HG03558 (cell line): ENCODE measurements around the gene SPOCK3.

Source experiments
- ATAC-seq: cut with Tn5 transposase; IDR thresholded peaks from one replicate; pipeline ENCODE4 v1.9.1; 2021; ENCODE audit warnings: moderate number of reproducible peaks; ENCODE audit not compliant: unreplicated experiment; ENCODE audit errors: extremely low read depth

The SPOCK3 gene

GRCh38 chr4:167177925-167178324 lies 56.4 kb downstream of the SPOCK3 start:
- ATAC-seq: no peak

- ATAC-seq: no peak
Observed at GRCh38 chr4:167176723-167177367, 57.4 kb downstream of the SPOCK3 start.

DNA sequence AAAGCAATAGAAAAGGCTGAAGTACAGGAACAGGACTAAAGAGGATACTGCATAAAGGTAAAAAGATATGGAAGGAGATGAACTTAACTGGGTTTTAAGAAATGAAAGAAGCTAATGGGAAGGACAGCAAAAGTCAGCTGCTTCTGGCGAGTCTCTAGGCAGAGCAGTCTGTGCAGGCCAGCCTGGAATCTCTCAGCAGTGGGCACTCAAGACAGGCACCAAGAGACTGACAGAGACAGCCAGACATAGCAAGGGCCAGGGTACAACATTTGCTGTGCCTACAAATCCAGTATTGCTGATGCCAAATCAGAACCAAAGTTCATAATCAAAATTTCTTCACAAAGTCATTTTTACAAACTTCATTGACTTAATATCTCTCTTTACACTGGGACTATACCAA lies 62.4 kb downstream of the SPOCK3 start:
- ATAC-seq: no peak

DNA sequence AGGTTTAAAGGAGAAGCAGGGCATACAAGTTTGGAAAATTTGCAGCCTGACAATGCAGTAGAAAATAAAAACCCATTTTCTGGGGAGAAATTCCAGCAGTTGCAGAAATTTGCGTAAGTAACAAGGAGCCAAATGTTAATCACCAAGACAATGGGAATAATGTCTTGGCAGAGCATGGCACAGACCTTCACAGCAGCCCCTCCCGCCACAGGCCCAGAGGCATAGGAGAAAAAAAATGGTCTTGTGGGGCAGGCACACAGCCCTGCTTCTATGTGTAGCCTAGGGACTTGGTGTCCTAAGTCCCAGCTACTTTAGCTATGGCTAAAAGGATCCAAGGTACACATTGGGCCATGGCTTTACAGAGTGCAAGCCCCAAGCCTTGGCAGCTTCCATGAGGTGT lies 65.7 kb downstream of the SPOCK3 start:
- no peak for ATAC-seq

DNA sequence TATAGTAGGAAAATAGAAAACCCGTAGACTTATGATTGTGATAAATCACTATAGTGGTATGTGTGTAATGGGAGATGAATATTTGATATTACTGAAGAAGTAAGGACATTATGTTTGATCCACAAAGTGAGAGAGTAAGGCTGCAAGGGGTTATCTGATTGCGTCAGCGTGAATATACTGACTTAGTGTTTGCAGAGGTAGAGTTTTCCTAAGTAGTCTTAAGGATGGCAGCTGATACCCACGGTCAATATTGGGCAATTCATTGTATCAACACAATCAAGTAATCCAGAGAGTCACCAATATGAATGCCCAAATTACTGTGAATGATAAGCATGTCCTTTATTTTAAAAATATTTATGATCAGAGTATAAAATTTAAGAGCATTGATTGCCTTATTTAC lies 83.7 kb downstream of the SPOCK3 start:
- ATAC-seq: no peak

DNA sequence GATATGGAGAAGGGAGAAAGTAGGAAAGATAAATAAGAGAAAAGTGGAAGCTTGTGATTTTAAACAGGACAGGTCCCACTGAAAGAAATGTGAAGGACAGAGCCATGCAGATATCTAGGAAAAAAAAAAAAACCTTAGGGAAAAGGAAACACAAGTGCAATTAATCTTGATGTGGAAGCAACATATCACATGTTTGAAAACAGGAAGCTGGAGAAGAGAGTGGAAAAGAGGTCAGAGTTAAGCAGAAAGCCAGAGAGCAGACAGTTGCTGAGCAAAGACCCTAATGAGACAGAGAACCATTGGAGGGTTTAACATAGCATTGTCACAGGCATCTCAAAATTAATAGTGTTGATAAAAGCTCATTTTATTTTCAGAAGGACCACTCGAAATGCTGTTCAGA lies 89.7 kb downstream of the SPOCK3 start:
- no peak for ATAC-seq

- no peak for ATAC-seq
Observed at GRCh38 chr4:167143018-167143417, 91.3 kb downstream of the SPOCK3 start.

- no peak for ATAC-seq
Observed at GRCh38 chr4:167136270-167136669, 98.0 kb downstream of the SPOCK3 start.

DNA sequence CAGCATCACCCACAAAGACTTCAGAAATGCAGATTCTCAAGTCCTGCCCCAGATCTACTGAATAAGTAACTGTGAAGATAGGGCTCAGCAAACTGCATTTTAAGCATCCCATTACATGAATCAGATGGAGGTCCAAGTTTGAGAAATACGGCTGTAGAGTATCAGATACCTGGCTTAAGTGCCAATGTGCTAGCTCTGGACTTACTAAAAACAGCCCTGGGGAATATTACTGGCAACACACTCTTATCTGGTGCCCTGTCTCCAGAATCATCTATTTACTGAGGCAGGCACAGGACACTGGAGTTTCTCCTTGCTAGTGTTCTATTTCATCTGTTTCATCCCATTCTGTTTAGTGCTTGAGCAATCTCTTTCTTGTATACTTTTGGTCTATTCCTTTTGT lies 105.1 kb downstream of the SPOCK3 start:
- ATAC-seq: no peak

GRCh38 chr4:167119392-167119791 lies 114.9 kb downstream of the SPOCK3 start:
- no peak for ATAC-seq

- ATAC-seq: no peak
Observed at GRCh38 chr4:167117273-167117672, 117.0 kb downstream of the SPOCK3 start.

DNA sequence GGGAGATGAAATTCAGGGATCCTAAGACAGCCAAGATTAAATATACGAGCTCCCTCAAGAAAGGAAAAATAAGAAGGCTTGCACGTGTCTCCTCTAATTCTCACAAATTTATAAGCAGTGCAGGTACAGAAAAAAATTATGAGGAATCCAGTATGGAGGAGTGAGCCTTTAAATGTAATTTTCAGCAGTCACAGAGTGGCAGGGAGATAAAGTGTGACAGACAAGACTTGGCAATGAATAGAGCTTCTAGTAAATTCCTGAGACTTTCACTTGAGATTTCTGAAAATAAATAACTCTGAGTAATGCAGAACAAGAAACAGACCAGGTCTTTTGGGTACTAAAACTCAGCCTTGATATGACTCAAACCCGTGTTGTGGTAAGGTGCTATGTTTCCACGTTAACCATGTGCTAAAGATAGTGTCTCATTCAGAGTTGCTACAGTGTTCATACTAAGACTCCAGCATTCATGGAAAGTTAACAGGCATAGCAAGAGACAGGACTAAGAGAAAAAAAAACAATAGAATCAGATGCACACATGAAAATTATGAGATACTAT lies 119.8 kb downstream of the SPOCK3 start:
- no peak for ATAC-seq

- no peak for ATAC-seq
Observed at GRCh38 chr4:167111622-167112021, 122.7 kb downstream of the SPOCK3 start.

DNA sequence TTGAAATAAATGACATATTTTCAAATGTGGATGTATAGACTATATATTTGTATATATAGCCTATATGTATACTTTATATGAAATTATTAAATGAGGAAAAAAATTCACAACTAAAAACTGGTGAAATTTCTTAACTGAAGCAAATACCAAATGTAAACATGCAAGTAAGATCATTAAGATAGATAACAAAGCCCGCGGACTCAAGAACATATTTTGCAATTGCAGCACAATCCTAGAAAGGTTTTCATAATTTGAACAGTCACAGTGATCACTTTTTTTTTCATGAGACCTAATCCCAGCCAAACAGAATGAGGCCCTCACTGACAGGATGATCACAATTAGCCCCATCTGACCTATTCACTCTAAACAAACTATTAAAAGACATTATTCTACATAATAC lies 123.2 kb downstream of the SPOCK3 start:
- no peak for ATAC-seq

- no peak for ATAC-seq
Observed at GRCh38 chr4:167109859-167110258, 124.4 kb downstream of the SPOCK3 start.

DNA sequence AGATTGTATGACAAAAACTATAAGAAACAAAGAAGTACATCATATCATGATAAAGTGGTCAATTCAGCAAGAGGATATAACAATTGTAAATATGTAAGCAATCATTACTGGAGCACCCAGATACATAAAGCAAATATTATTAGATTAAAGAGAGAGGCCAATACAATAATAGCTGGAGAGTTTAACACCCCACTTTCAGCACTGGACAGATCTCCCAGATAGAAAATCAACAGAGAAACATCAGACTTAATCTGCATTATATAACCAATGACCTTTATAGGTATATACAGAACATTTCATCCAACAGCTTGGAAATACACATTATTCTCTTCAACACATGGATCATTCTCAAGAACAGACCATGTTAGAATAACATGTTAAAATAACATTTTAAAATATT lies 128.4 kb downstream of the SPOCK3 start:
- ATAC-seq: no peak

DNA sequence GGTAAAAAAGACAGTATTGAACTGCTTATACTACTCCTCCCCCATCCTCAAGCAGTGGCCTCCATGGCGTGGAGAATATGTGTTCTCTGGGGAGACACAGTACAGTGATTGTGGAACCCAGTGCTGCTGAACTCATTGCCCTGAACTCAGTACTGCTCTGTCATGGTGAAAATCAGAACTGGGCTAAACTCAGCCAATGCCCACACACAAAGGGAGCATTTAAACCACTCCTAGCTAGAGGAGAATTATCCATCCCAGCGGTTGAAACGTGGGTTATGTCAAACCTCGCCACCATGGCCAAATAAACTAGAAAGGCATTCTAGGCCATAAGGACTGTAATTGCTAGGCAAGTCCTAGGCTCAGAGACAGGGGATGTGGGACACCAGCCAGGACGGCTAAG lies 131.8 kb downstream of the SPOCK3 start:
- ATAC-seq: no peak

DNA sequence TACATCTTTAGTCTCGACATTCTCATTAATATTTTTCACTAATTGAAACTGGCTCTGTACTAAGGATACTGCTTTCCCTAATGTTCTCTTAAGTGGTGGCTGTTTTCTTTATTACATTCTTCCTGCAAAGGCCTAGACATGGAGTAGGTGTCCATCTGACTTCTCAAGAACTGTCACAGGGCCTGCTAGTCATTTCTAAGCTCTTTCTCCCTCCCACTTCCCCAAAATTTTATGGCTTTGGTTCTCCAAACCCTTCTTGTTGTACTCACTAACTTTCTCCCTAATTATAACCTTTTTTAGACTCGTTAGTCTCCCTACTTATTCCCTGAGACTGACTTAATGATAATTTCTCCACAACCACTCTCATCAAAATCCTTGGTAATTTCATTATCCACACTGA lies 133.3 kb downstream of the SPOCK3 start:
- ATAC-seq: no peak

- ATAC-seq: peak; percentile 69
Observed at GRCh38 chr4:167100120-167100519, 134.2 kb downstream of the SPOCK3 start.

DNA sequence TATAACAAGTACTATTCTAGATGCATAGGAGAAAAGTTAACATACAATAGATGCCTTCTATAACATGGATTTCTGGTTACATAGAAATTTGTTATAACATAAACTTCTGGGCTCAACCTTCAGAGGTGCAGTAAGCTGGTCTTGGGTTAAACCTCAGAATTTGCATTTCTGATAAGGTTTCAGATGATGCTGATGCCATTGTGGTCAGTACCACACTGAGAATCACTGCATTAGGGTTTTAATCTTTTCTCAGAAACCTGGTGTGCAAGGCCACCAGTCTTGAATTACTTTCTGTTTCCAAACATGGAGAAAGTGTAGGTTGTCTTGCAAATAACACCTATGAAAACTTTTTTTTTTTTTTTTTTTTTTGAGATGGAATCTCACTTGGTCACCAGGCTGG lies 146.2 kb downstream of the SPOCK3 start:
- ATAC-seq: peak; percentile 46

GRCh38 chr4:167084321-167084720 lies 150.0 kb downstream of the SPOCK3 start:
- no peak for ATAC-seq

GRCh38 chr4:167079762-167080161 lies 154.5 kb downstream of the SPOCK3 start:
- no peak for ATAC-seq
